NCI-H446 (cell line): ENCODE measurements around the gene SLC39A9.

Experiments
- DNase-seq, 2 experiments: peaks; one replicate each; lab custom pipeline; 2025; lab: John Stamatoyannopoulos, UW

The SLC39A9 gene

GRCh38 chr14:69500096-69500495, 101.6 kb downstream of the SLC39A9 start:
- no peak for DNase-seq

DNA sequence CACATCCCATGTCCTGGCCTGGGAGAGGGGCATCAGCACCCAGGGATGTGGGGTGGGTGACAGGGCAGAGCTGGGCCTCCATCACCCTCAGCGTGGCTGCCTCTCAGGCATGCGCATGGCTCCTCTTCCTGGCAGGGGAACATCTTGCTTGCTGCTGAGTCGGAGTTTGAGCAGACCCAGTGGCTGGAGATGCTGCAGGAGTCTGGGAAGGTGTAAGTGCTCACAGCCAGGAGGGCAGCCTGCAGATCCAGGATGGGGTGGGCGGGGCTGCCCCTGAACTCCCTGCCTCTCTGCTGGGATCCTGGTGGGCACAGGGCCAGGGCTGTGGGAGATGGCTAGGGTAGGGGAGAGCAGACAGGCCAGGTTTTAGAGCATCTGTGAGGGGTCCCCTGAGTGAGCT, 102.2 kb downstream of the SLC39A9 start:
- peak; percentile 34 to 66 for DNase-seq

- peak; percentile 94 to 99 for DNase-seq
These were observed 102.9 kb downstream of the SLC39A9 start for GRCh38 chr14:69501423-69501838.

DNA sequence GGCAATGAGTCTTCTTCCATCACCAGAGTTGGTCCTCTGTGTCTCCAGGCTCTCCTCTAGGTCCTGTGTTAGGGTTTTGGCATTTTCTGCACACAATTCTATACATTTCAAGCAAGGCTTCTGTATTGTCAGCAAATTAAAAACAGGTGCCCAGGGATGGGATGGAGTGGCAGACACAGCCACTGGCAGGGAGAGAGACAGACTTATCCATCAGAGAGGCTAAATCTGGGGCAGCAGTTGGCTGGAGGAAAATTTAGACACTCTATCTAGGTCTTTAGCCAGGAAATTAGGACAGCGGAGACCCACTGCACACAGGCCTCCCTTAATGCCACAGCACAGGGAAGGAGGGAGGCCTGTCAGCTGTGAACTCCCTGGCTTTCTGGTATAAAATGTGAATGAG, 106.3 kb downstream of the SLC39A9 start:
- no peak for DNase-seq

- no peak for DNase-seq
These were observed 107.1 kb downstream of the SLC39A9 start for GRCh38 chr14:69505338-69506240.

- no peak for DNase-seq
These were observed 107.7 kb downstream of the SLC39A9 start for GRCh38 chr14:69506241-69506595.
